ENCODE measurements around the gene PEDS1. TPM values are rescaled to one million over a fixed set of nuclear protein-coding genes. Genes with fewer than 3 reads are reported as not detected.

PEDS1 gene
- total and polyA plus RNA-seq, 2 of the 13 experiments (the other 11 are each of a cell fraction or from before 2014, with no cell fraction given), result 30.5 to 93.9 TPM

DNA sequence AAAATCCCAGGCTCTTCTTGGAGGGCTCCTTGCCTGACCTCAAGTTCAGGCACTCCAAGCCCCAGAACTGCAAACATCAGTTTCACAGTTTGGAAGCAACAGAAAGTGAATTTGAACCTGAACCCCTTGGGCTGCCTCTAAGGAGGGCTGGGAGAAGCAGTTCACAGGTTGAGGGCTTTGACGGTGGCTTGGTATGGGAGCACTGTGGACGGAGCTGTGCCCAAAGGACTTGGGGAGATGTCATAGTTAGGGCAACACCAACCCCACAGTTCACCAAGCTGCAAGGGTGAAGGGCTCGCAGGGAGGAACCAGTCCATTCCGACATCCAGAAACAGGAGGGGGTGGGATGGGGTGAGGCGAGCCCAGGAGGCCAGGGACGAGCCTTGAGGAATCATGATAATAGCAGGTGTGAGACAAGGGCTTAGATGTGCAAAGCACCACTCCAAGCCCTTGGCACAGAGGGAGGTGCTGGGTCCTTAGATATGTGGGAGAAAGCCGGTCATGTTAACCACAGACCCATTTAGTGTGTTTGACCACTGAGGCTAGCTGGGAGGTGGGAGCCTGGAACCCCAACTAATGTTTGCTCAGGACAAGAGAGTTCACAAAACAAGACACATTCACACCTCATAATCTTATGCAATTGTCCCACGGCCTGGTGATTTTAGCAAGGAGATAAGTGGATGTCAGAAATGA, 41.5 kb upstream of the PEDS1 start (continued):
- TF ChIP-seq, protein P1, sequence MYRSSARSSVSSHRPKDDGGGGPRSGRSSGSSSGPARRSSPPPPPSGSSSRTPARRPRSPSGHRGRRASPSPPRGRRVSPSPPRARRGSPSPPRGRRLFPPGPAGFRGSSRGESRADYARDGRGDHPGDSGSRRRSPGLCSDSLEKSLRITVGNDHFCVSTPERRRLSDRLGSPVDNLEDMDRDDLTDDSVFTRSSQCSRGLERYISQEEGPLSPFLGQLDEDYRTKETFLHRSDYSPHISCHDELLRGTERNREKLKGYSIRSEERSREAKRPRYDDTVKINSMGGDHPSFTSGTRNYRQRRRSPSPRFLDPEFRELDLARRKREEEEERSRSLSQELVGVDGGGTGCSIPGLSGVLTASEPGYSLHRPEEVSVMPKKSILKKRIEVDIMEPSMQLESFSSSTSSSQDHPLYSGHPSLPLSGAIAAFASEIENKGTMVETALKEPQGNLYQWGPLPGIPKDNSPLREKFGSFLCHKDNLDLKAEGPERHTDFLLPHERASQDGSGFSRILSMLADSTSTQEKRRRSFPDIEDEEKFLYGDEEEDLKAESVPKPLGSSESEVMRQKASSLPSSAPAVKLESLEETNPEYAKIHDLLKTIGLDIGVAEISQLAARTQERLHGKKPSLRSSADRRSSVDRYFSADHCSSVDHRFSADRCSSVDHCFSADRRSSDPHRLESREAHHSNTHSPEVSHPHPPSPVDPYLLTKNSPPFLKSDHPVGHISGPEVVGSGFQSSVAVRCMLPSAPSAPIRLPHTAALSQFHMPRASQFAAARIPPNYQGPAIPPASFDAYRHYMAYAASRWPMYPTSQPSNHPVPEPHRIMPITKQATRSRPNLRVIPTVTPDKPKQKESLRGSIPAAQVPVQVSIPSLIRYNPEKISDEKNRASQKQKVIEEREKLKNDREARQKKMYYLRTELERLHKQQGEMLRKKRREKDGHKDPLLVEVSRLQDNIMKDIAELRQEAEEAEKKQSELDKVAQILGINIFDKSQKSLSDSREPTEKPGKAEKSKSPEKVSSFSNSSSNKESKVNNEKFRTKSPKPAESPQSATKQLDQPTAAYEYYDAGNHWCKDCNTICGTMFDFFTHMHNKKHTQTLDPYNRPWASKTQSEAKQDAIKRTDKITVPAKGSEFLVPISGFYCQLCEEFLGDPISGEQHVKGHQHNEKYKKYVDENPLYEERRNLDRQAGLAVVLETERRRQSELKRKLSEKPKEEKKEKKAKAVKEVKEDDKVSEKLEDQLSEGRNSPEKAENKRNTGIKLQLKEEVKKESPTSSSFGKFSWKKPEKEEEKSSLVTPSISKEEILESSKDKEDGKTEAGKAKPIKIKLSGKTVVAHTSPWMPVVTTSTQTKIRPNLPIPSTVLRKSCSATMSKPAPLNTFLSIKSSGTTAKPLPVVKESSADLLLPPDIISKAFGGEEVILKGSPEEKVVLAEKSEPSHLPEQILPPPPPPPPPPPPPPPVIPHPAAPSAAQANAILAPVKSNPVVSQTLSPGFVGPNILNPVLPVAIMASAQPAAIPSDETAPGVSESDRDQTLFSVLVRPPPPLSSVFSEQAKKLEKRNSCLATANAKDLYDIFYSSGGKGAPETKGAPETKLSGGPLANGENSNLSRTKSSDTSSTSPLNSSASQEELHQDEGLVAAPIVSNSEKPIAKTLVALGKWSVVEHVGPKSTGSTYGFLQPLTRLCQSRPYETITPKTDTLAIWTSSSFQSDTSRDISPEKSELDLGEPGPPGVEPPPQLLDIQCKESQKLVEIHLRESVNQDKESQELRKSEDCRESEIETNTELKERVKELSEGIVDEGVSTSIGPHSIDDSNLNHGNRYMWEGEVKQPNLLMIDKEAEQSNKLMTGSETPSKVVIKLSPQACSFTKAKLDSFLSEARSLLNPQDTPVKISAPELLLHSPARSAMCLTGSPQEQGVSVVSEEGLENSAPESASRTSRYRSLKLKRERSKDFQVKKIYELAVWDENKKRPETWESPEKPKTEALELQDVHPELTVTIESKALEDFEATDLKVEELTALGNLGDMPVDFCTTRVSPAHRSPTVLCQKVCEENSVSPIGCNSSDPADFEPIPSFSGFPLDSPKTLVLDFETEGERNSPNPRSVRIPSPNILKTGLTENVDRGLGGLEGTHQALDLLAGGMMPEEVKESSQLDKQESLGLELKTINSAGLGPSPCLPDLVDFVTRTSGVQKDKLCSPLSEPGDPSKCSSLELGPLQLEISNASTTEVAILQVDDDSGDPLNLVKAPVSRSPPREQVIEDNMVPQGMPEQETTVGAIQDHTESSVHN (CRISPR knock-in tag; IDR thresholded peaks at IDR 0.05), result peak; percentile 71; the same call in 1 of the 2 replicates

DNA sequence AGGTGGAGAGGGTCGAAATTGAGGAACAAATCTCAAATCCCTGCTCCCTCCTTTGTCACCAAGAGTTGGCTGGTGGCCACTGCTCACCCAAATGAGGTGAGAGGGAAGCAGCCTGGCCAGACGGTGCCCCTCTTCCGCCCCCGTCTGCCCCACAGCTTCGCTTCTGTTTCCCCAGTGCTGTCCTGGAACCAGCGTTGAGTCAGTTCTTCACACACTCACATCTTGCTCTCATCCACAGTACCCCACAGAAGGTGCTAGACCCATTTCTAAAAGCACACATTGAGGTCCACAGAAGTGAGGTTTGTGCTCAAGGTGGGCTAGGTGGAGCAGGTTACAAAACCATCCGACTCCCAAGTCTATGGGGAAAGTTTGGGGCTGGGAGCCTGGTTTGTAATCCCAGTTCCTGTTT, 40.9 kb upstream of the PEDS1 start:
- Histone ChIP-seq H3K27ac (ENCODE audit: extremely low read length, insufficient read depth, low read length) (no peak overlapping the region), H3K4me2 (ENCODE audit: low read depth, low read length) (peak overlapping the region; percentile 100), H3K9ac (ENCODE audit: insufficient read depth, low read depth, low read length) (no peak overlapping the region), H3K9me3 (ENCODE audit: low read length) (no peaks in the 10 kb centered on the region), H3K4me3 (replicated peaks in 1 of 3; ENCODE audit: insufficient read depth in 1 of 3, low read depth in 2 of 3, low read length in 3 of 3) (peak overlapping the region in 1 of 3 experiments; percentile 99; a peak in 1 of 6 replicates), H3K27me3 (ENCODE audit: control insufficient read depth in 1 of 2, insufficient read depth in 2 of 2, low read length in 2 of 2) (no peaks in the 10 kb centered on the region; a peak in 2 of 5 replicates), H3K79me2 (ENCODE audit: insufficient read depth, low read length) (peaks cover 25% of the 10 kb centered on the region), H3K4me1 (ENCODE audit: insufficient read depth, low read length) (peaks cover 46% of the 10 kb centered on the region), H3K36me3 (replicated peaks in 1 of 2; ENCODE audit: control insufficient read depth in 1 of 2, insufficient read depth in 2 of 2, low read length in 2 of 2) (peaks cover 1 to 14% of the 10 kb centered on the region in 2 experiments; a peak in 2 of 5 replicates), H4K20me1 (ENCODE audit: insufficient read depth, low read length) (peaks cover 35% of the 10 kb centered on the region), H2AFZ (ENCODE audit: low read length) (no peak overlapping the region)
- no peak for DNase-seq (ENCODE audit: low spot score)
- intact Hi-C loops (cut with micrococcal nuclease; ENCODE audit: unreplicated experiment) (loop anchor here (5.0 to 10.0 kb wide), 2 partner anchors 50 to 203 kb away; no protein-coding TSS in a partner anchor), in situ Hi-C loops (cut with HindIII; ENCODE audit: extremely low pct_ligation_motif_present, low pct_unique_long_range_greater_than_20kb) (loop anchor here (5.0 kb wide), 1 partner anchor 78 kb away; no protein-coding TSS in a partner anchor)
- WGBS (ENCODE audit: low lambda C conversion rate), result 87% methylated on average over 7 of the region's 7 CpGs
- CTCF ChIA-PET (ENCODE audit: low intra/inter-chr PET ratio, low total read pairs), result no interaction called here
- no peak for FAIRE-seq
- POLR2A ChIA-PET, result interaction anchor here (1.0 to 2.5 kb wide), 6 partner anchors 14 to 261 kb away, joined by 3 to 9 read pairs (median 4); no protein-coding TSS in a partner anchor
- BruUV-seq (replicated peaks), result no TSS peak
- no peak for ATAC-seq
- TF ChIP-seq YEATS2 (CRISPR knock-in tag; IDR thresholded peaks at IDR 0.05; ENCODE audit: borderline replicate concordance) (no peak), ARID2 (CRISPR knock-in tag; IDR thresholded peaks at IDR 0.05; ENCODE audit: borderline replicate concordance) (no peak), IKZF1 (IDR thresholded peaks at IDR 0.05) (no peak), ZNF7 (CRISPR knock-in tag; IDR thresholded peaks at IDR 0.05) (no peak), ASH2L (IDR thresholded peaks at IDR 0.05; ENCODE audit: insufficient read length, low read depth, low read length) (no peak), ZNF337 (CRISPR knock-in tag; IDR thresholded peaks at IDR 0.05; ENCODE audit: borderline replicate concordance, low read depth) (0 out of 2 replicates have a peak, but pooled peaks have one; percentile 19), ZBTB7A (CRISPR knock-in tag; IDR thresholded peaks at IDR 0.05) (no peak), ZNF205 (CRISPR knock-in tag; IDR thresholded peaks at IDR 0.05) (no peak), FOXK1 (CRISPR knock-in tag; IDR thresholded peaks at IDR 0.05; ENCODE audit: borderline replicate concordance, low read depth) (no peak; the same call in 1 of the 2 replicates), MAFG (CRISPR knock-in tag; IDR thresholded peaks at IDR 0.05) (no peak)

Data from HepG2 (cell line).